OCI-M2 (cell line): ENCODE measurements around the gene UPK1A.
"Not testable (repeated sequence)": the region's sequence is repeated elsewhere in the genome, so short reads cannot be mapped to it uniquely, and the experiment has no call there.

Experiments used
- DNase-seq: peaks from one replicate; lab custom pipeline; 2025; ENCODE audit not compliant: unreplicated experiment; lab: John Stamatoyannopoulos, UW

The UPK1A gene

GRCh38 chr19:35689836-35690235, 23.5 kb downstream of the UPK1A start:
- DNase-seq, result no peak

- DNase-seq, result not testable (repeated sequence)
These were observed 24.8 kb downstream of the UPK1A start for GRCh38 chr19:35691106-35691505.

GRCh38 chr19:35692010-35692409, 25.7 kb downstream of the UPK1A start:
- no peak for DNase-seq

GRCh38 chr19:35693422-35693821, 27.1 kb downstream of the UPK1A start:
- no peak for DNase-seq

GRCh38 chr19:35693835-35694599, 27.7 kb downstream of the UPK1A start:
- DNase-seq, result peak; percentile 98

- no peak for DNase-seq
These were observed 29.6 kb downstream of the UPK1A start for GRCh38 chr19:35695895-35696422.

- no peak for DNase-seq
These were observed 30.5 kb downstream of the UPK1A start for GRCh38 chr19:35696835-35697234.

- peak; percentile 100 for DNase-seq
These were observed 36.1 kb downstream of the UPK1A start for GRCh38 chr19:35702223-35703012.

GRCh38 chr19:35703343-35703742, 37.0 kb downstream of the UPK1A start:
- DNase-seq, result no peak

GRCh38 chr19:35704218-35704617, 37.9 kb downstream of the UPK1A start, which contains the start of gene ZBTB32:
TSS of gene ZBTB32 (plus strand) at chr19:35704558. CDS start at chr19:35714627, 10,069 bp downstream.
- no peak for DNase-seq

GRCh38 chr19:35708391-35708790, 42.1 kb downstream of the UPK1A start:
- no peak for DNase-seq

GRCh38 chr19:35710784-35711723, 44.7 kb downstream of the UPK1A start:
- DNase-seq, result no peak

- DNase-seq, result no peak
These were observed 46.5 kb downstream of the UPK1A start for GRCh38 chr19:35712567-35713505.

GRCh38 chr19:35713506-35713850, 47.2 kb downstream of the UPK1A start:
- DNase-seq, result no peak

- DNase-seq, result no peak
These were observed 47.7 kb downstream of the UPK1A start for GRCh38 chr19:35713904-35714495.

- DNase-seq, result no peak
These were observed 48.5 kb downstream of the UPK1A start for GRCh38 chr19:35714601-35715354.

- no peak for DNase-seq
These were observed 49.1 kb downstream of the UPK1A start for GRCh38 chr19:35715355-35715809.

GRCh38 chr19:35715981-35716800, 49.9 kb downstream of the UPK1A start:
- no peak for DNase-seq
